Liver (tissue), 9 donors: Measurements from ENCODE around the gene AP2A2. TPM values are rescaled to one million over a fixed set of nuclear protein-coding genes. Genes with fewer than 3 reads are reported as not detected.

ENCODE experiments used
- DNase-seq: peaks from one replicate; pipeline ENCODE4 v3.0.0-alpha.2; 2017; ENCODE audit warnings: low spot score
- H3K27ac ChIP-seq, 2 donors: one replicate each; pipeline ENCODE4 v1.7.0; 2013; ENCODE audit warnings: inconsistent platforms in 2 of 2, low read length in 2 of 2, control low read depth in 1 of 2, low read depth in 1 of 2, mild to moderate bottlenecking in 1 of 2
- H3K27me3 ChIP-seq, 4 donors: one replicate each; pipeline versions ENCODE4 v1.6.1 to v1.7.0; 2013; ENCODE audit warnings: low read length in 3 of 4, inconsistent platforms in 1 of 4, mild to moderate bottlenecking in 1 of 4, moderate library complexity in 1 of 4; ENCODE audit not compliant: control insufficient read depth in 4 of 4, insufficient read depth in 4 of 4
- H3K36me3 ChIP-seq, 4 donors: one replicate each; pipeline versions ENCODE4 v1.6.1 to v1.7.0; 2013; ENCODE audit warnings: low read length in 3 of 4, mild to moderate bottlenecking in 3 of 4, low read depth in 1 of 4, moderate library complexity in 1 of 4; ENCODE audit not compliant: control insufficient read depth in 4 of 4, insufficient read depth in 3 of 4
- H3K4me1 ChIP-seq, 4 donors: one replicate each; pipeline versions ENCODE4 v1.6.1 to v1.7.0; 2013; ENCODE audit warnings: low read length in 3 of 4, mild to moderate bottlenecking in 3 of 4, moderate library complexity in 1 of 4; ENCODE audit not compliant: control insufficient read depth in 4 of 4, insufficient read depth in 4 of 4
- H3K4me3 ChIP-seq, 3 donors: one replicate each; pipeline versions ENCODE4 v1.6.1 to v1.7.0; 2013; ENCODE audit warnings: low read length in 3 of 3, control low read depth in 1 of 3, low read depth in 1 of 3, mild to moderate bottlenecking in 1 of 3
- H3K9ac ChIP-seq, 2 donors: one replicate each; pipeline ENCODE4 v1.7.0; 2013; ENCODE audit warnings: low read length in 2 of 2, mild to moderate bottlenecking in 2 of 2, moderate library complexity in 2 of 2, control low read depth in 1 of 2, low read depth in 1 of 2
- H3K9me3 ChIP-seq, 4 donors: one replicate each; pipeline versions ENCODE4 v1.6.1 to v1.7.0; 2013; ENCODE audit warnings: low read length in 3 of 4; ENCODE audit not compliant: control insufficient read depth in 4 of 4
- EGR1 ChIP-seq, 2 donors: IDR thresholded peaks; 2 replicates each; pipeline ENCODE4 v1.6.1; 2016 to 2018; ENCODE audit warnings: antibody characterized with exemption in 2 of 2, low read depth in 2 of 2
- FOXA1 ChIP-seq: IDR thresholded peaks from 2 replicates; pipeline ENCODE4 v1.6.1; 2016; ENCODE audit warnings: antibody characterized with exemption
- FOXA2 ChIP-seq: IDR thresholded peaks from 2 replicates; pipeline ENCODE4 v1.6.1; 2016; ENCODE audit warnings: antibody characterized with exemption
- GABPA ChIP-seq, 2 donors: IDR thresholded peaks in 1 of 2; conservative IDR thresholded peaks in 1 of 2; 2 replicates each; pipeline ENCODE4 v1.6.1; 2016; ENCODE audit warnings: antibody characterized with exemption in 2 of 2, mild to moderate bottlenecking in 1 of 2, moderate library complexity in 1 of 2
- HNF4A ChIP-seq, 2 donors: conservative IDR thresholded peaks; 2 replicates each; pipeline ENCODE4 v1.6.1; 2016; ENCODE audit warnings: antibody characterized with exemption in 2 of 2, mild to moderate bottlenecking in 2 of 2
- HNF4G ChIP-seq: IDR thresholded peaks from 2 replicates; pipeline ENCODE4 v1.6.1; 2016; ENCODE audit warnings: antibody characterized with exemption
- JUND ChIP-seq, 2 donors: IDR thresholded peaks; 2 replicates each; pipeline ENCODE4 v1.6.1; 2016; ENCODE audit warnings: antibody characterized with exemption in 2 of 2
- NR2F2 ChIP-seq: IDR thresholded peaks from 2 replicates; pipeline ENCODE4 v1.6.1; 2016; ENCODE audit warnings: antibody characterized with exemption
- RAD21 ChIP-seq, 2 donors: IDR thresholded peaks; 2 replicates each; pipeline ENCODE4 v1.6.1; 2016; ENCODE audit warnings: antibody characterized with exemption in 2 of 2, mild to moderate bottlenecking in 2 of 2
- RXRA ChIP-seq, 2 donors: IDR thresholded peaks; 2 replicates each; pipeline ENCODE4 v1.6.1; 2017 to 2018; ENCODE audit warnings: antibody characterized with exemption in 2 of 2, mild to moderate bottlenecking in 1 of 2
- SP1 ChIP-seq: IDR thresholded peaks from 2 replicates; pipeline ENCODE4 v1.6.1; 2018; ENCODE audit warnings: antibody characterized with exemption, mild to moderate bottlenecking
- TAF1 ChIP-seq: conservative IDR thresholded peaks from 2 replicates; pipeline ENCODE4 v1.6.1; 2016; ENCODE audit warnings: antibody characterized with exemption, mild to moderate bottlenecking
- YY1 ChIP-seq: IDR thresholded peaks from 2 replicates; pipeline ENCODE4 v1.6.1; 2016; ENCODE audit warnings: antibody characterized with exemption, mild to moderate bottlenecking
- WGBS: extraction: QIAGEN DNeasy Blood & Tissue Kit; methylation state at CpG from one replicate; pipeline ENCODE4 v1.1.7; 2013; 5-methylcytosine and 5-hydroxymethylcytosine counted together
- polyA plus RNA-seq, 2 donors: library from polyadenylated mRNA; stranded (reverse) in 1 of 2; unstranded in 1 of 2; fragments of 200-250 nt in 1 of 2; fragments of >200 nt in 1 of 2; fragmentation: Nextera tagmentation in 1 of 2; extraction: Ambion mirVana in 1 of 2; gene quantifications; one replicate each; pipeline versions ENCODE4 v1.2.1 to v1.2.3, GENCODE V29; 2013 to 2015
- total RNA-seq, 2 donors: library from RNA; depleted of rRNA; stranded (reverse); fragments of >200 nt; gene quantifications; one replicate each; pipeline ENCODE4 v1.2.3, GENCODE V29; 2014
- TF ChIP-seq, protein P1 (sequence below): IDR thresholded peaks from 2 replicates; pipeline ENCODE4 v1.6.1; 2016; ENCODE audit warnings: antibody characterized with exemption, mild to moderate bottlenecking
- TF ChIP-seq, protein P2 (sequence below): IDR thresholded peaks from 2 replicates; pipeline ENCODE4 v1.6.1; 2016; ENCODE audit warnings: antibody characterized with exemption
- TF ChIP-seq, protein P3 (sequence below): IDR thresholded peaks from 2 replicates; pipeline ENCODE4 v1.6.1; 2016; ENCODE audit warnings: antibody characterized with exemption
- TF ChIP-seq, protein P4 (sequence below): fragments of 150-350 bp; IDR thresholded peaks from 2 replicates; pipeline ENCODE4 v1.5.1; 2017; ENCODE audit warnings: improper control_type of control experiment, low read depth, low read length; ENCODE audit not compliant: missing input control
- TF ChIP-seq, protein P5 (sequence below): IDR thresholded peaks from 2 replicates; pipeline ENCODE4 v1.6.1; 2016; ENCODE audit warnings: antibody characterized with exemption
- donor health status: healthy.
- donor health status: healthy.
- donor health status: healthy.
- donor health status: healthy.
- donor health status: healthy.

The AP2A2 gene
- total and polyA plus RNA-seq, 4 donors, result 20.5 to 39.7 (median 23.8) TPM

DNA sequence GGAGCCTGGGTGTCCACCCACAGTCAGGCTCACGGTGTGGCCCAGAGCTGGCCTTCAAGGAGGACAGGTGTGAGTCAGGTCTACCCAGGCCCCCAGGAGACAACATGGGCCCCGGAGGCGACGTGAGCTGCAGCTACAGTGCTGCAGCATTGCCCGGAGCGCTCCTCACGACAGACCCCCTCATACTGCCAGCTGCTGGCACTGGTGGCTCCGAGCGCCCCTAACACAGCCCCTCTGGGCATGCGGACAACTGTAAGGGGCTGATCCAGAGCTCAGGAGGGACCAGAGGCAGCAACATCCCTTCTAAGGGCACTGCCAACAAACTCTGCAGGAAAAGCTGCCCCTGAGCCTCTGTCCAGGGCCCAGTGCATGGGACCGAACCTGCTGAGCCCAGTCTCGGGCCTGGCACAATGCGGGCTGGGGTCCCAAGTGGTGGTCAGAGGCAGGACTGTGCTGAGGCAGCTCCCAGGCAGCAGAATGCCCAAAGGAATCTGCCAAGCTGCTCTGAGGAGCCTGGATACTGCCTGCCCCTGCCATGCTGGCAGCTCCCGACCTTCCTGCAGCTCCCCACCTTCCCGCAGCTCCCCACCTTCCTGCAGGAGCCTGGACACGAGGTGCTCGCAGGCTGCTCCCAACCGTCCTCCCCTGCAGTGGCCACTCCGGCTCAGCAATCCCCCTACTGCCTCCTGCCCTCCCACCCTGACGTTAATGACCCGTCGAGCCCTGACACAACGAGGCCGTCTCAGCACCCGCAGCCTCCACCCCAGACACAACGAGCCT lies 30.1 kb upstream of the AP2A2 start:
- H3K4me3 ChIP-seq, result no peak overlapping the region
- DNase-seq, result no peak

DNA sequence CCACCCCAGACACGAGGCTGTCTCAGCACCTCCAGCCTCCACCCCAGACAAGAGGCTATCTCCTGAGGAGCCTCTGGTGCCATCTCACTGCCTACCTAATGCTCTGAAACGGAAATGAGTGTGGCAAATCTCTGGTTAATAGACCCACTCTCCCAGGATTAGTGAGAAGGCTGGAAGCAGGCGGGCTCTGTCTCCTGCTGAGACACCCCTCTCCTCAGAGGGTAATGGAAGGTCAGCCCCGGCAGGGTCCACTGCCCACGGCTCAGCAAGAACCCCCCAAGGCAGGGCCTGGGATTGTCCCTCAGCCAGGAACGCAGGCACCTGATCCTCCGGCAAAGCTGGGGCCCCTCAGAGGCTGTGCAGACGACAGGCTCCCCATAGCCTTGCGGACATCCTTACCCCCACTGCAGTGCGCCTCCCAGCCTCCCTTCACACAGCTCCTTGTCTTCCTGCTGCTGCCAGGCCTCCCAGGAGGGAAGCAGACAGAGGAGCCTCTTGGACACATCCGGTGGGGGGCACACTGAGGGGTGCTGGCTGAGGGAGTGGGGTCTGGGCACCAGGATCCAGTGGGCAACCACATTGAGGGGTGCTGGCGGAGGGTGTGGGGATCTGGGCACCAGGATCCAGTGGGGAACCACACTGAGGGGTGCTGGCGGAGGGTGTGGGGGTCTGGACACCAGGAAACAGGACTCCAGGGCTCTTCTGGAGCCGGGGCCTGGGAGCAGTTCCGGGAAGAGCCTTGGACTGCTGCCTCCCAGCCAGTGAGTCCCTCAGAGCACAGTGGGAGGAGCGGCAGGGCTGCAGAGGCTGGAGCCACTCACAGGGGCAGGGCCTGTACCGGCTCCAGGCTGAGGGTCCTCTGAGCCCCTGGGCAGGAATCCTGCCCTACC lies 28.2 kb upstream of the AP2A2 start:
- peaks cover 17 to 50% (median 28%) of the 10 kb centered on the region in 4 donors for H3K36me3 ChIP-seq
- no peak overlapping the region for H3K9ac ChIP-seq
- DNase-seq, result no peak
- TF ChIP-seq HNF4G (no peak), FOXA1 (no peak), GABPA (IDR thresholded peaks at IDR 0.05 in 1 of 2, conservative IDR thresholded peaks at IDR 0.05 in 1 of 2) (no peak), RXRA (IDR thresholded peaks at IDR 0.05) (no peak), HNF4A (conservative IDR thresholded peaks at IDR 0.05) (no peak), JUND (IDR thresholded peaks at IDR 0.05) (no peak), EGR1 (IDR thresholded peaks at IDR 0.05; ENCODE audit: low read depth in 2 of 2) (no peak), FOXA2 (no peak), RAD21 (IDR thresholded peaks at IDR 0.05) (no peak), SP1 (no peak), TAF1 (no peak), NR2F2 (no peak), YY1 (no peak)
- TF ChIP-seq, protein P1, sequence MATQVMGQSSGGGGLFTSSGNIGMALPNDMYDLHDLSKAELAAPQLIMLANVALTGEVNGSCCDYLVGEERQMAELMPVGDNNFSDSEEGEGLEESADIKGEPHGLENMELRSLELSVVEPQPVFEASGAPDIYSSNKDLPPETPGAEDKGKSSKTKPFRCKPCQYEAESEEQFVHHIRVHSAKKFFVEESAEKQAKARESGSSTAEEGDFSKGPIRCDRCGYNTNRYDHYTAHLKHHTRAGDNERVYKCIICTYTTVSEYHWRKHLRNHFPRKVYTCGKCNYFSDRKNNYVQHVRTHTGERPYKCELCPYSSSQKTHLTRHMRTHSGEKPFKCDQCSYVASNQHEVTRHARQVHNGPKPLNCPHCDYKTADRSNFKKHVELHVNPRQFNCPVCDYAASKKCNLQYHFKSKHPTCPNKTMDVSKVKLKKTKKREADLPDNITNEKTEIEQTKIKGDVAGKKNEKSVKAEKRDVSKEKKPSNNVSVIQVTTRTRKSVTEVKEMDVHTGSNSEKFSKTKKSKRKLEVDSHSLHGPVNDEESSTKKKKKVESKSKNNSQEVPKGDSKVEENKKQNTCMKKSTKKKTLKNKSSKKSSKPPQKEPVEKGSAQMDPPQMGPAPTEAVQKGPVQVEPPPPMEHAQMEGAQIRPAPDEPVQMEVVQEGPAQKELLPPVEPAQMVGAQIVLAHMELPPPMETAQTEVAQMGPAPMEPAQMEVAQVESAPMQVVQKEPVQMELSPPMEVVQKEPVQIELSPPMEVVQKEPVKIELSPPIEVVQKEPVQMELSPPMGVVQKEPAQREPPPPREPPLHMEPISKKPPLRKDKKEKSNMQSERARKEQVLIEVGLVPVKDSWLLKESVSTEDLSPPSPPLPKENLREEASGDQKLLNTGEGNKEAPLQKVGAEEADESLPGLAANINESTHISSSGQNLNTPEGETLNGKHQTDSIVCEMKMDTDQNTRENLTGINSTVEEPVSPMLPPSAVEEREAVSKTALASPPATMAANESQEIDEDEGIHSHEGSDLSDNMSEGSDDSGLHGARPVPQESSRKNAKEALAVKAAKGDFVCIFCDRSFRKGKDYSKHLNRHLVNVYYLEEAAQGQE, result no peak
- TF ChIP-seq, protein P2, sequence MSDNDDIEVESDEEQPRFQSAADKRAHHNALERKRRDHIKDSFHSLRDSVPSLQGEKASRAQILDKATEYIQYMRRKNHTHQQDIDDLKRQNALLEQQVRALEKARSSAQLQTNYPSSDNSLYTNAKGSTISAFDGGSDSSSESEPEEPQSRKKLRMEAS, result no peak
- TF ChIP-seq, protein P3, sequence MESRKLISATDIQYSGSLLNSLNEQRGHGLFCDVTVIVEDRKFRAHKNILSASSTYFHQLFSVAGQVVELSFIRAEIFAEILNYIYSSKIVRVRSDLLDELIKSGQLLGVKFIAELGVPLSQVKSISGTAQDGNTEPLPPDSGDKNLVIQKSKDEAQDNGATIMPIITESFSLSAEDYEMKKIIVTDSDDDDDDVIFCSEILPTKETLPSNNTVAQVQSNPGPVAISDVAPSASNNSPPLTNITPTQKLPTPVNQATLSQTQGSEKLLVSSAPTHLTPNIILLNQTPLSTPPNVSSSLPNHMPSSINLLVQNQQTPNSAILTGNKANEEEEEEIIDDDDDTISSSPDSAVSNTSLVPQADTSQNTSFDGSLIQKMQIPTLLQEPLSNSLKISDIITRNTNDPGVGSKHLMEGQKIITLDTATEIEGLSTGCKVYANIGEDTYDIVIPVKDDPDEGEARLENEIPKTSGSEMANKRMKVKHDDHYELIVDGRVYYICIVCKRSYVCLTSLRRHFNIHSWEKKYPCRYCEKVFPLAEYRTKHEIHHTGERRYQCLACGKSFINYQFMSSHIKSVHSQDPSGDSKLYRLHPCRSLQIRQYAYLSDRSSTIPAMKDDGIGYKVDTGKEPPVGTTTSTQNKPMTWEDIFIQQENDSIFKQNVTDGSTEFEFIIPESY, result no peak
- TF ChIP-seq, protein P4, sequence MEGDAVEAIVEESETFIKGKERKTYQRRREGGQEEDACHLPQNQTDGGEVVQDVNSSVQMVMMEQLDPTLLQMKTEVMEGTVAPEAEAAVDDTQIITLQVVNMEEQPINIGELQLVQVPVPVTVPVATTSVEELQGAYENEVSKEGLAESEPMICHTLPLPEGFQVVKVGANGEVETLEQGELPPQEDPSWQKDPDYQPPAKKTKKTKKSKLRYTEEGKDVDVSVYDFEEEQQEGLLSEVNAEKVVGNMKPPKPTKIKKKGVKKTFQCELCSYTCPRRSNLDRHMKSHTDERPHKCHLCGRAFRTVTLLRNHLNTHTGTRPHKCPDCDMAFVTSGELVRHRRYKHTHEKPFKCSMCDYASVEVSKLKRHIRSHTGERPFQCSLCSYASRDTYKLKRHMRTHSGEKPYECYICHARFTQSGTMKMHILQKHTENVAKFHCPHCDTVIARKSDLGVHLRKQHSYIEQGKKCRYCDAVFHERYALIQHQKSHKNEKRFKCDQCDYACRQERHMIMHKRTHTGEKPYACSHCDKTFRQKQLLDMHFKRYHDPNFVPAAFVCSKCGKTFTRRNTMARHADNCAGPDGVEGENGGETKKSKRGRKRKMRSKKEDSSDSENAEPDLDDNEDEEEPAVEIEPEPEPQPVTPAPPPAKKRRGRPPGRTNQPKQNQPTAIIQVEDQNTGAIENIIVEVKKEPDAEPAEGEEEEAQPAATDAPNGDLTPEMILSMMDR, result no peak
- TF ChIP-seq, protein P5, sequence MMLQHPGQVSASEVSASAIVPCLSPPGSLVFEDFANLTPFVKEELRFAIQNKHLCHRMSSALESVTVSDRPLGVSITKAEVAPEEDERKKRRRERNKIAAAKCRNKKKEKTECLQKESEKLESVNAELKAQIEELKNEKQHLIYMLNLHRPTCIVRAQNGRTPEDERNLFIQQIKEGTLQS, result no peak
- no peak overlapping the region for H3K27ac ChIP-seq
- no peaks in the 10 kb centered on the region for H3K27me3 ChIP-seq
- no peaks in the 10 kb centered on the region for H3K4me1 ChIP-seq
- no peak overlapping the region for H3K4me3 ChIP-seq
- no peaks in the 10 kb centered on the region for H3K9me3 ChIP-seq
- 90% methylated on average over 17 of the region's 17 CpGs for WGBS

More for the DNA sequence above, 30.1 kb upstream of the AP2A2 start:
- no peak overlapping the region for H3K27ac ChIP-seq
- no peaks in the 10 kb centered on the region for H3K4me1 ChIP-seq
- 88% methylated on average over 26 of the region's 26 CpGs for WGBS
- no peaks in the 10 kb centered on the region for H3K27me3 ChIP-seq
- no peak overlapping the region for H3K9ac ChIP-seq
- no peaks in the 10 kb centered on the region for H3K9me3 ChIP-seq
- no peak for TF ChIP-seq EGR1 (IDR thresholded peaks at IDR 0.05; ENCODE audit: low read depth in 2 of 2)
- peaks cover 10 to 33% (median 17%) of the 10 kb centered on the region in 4 donors for H3K36me3 ChIP-seq
